ENCODE measurements around the gene MS4A14.
"Not testable (repeated sequence)": the region's sequence is repeated elsewhere in the genome, so short reads cannot be mapped to it uniquely, and the experiment has no call there.

Gene MS4A14

GRCh38 chr11:60429272-60429671, 33.0 kb downstream of the MS4A14 start, which contains the start of gene MS4A5:
TSS of gene MS4A5 (plus strand) at chr11:60429572. CDS start at chr11:60429675, 103 bp downstream.
- Mint-ChIP-seq H3K36me3 (ENCODE audit: low read depth) (no peaks in the 10 kb centered on the region), H3K4me1 (ENCODE audit: low read depth) (no peaks in the 10 kb centered on the region), H3K27me3 (peaks cover 10% of the 10 kb centered on the region), H3K9me3 (no peaks in the 10 kb centered on the region), H3K27ac (no peak within 1 kb of the TSS), H3K4me3 (no peak within 1 kb of the TSS)

GRCh38 chr11:60431251-60431650, 35.0 kb downstream of the MS4A14 start:
- no peak overlapping the region for H3K27ac Mint-ChIP-seq
- no peaks in the 10 kb centered on the region for H3K9me3 Mint-ChIP-seq
- peaks cover 10% of the 10 kb centered on the region for H3K27me3 Mint-ChIP-seq
- H3K4me3 Mint-ChIP-seq, result no peak overlapping the region
- no peaks in the 10 kb centered on the region for H3K4me1 Mint-ChIP-seq (ENCODE audit: low read depth)
- no peaks in the 10 kb centered on the region for H3K36me3 Mint-ChIP-seq (ENCODE audit: low read depth)

DNA sequence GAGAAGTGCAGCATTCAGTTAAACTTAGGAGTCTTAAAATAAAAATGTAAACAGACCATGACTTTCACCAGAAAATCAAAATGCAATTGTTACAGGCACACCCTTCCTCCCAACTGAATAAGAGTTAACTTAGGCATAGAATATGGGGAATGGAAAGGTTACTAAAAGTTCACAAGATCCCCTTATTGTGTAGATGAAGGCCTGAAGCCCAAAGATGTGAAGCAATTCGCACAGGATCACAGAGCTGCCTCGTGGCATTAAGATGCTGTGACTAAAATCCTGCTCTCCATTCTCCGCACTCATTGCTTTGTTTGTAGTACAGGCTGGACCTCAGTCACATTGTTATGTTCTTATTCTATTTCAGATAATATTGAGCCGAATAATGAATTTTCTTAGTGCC, 37.1 kb downstream of the MS4A14 start:
- Mint-ChIP-seq H3K9me3 (no peaks in the 10 kb centered on the region), H3K36me3 (ENCODE audit: low read depth) (no peaks in the 10 kb centered on the region), H3K4me3 (no peak overlapping the region), H3K27me3 (peaks cover 6% of the 10 kb centered on the region), H3K4me1 (ENCODE audit: low read depth) (no peaks in the 10 kb centered on the region), H3K27ac (no peak overlapping the region)

GRCh38 chr11:60447070-60447469, 50.8 kb downstream of the MS4A14 start:
- Mint-ChIP-seq H3K36me3 (ENCODE audit: low read depth) (no peaks in the 10 kb centered on the region), H3K9me3 (no peaks in the 10 kb centered on the region), H3K27ac (no peak overlapping the region), H3K4me3 (no peak overlapping the region), H3K4me1 (ENCODE audit: low read depth) (peaks cover 21% of the 10 kb centered on the region), H3K27me3 (no peaks in the 10 kb centered on the region)

DNA sequence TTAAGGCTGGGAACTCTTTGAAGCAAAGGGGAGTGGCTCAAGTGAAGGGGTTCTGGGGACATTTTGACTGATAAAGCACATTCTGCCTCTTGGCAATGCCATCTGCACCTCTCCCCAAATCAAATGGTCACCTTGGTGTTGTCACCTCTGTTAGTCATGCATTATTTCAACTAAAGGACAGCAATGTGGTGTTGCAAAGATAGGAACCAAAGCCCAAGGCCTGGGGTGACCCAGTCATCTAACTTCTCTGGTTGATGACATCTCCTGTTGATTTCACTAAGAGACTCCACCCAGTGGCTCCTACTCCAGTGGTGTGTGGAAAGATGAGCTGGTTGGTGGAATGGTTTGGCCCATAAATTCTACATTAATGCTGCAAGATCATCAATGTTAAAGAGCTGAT, 51.6 kb downstream of the MS4A14 start:
- H3K4me1 Mint-ChIP-seq (ENCODE audit: low read depth), result peaks cover 18% of the 10 kb centered on the region
- no peaks in the 10 kb centered on the region for H3K27me3 Mint-ChIP-seq
- H3K4me3 Mint-ChIP-seq, result no peak overlapping the region
- no peaks in the 10 kb centered on the region for H3K9me3 Mint-ChIP-seq
- H3K36me3 Mint-ChIP-seq (ENCODE audit: low read depth), result no peaks in the 10 kb centered on the region
- no peak overlapping the region for H3K27ac Mint-ChIP-seq

GRCh38 chr11:60451185-60451584, 54.9 kb downstream of the MS4A14 start:
- not testable (repeated sequence) for H3K27ac Mint-ChIP-seq; H3K4me3 Mint-ChIP-seq; H3K36me3 Mint-ChIP-seq (ENCODE audit: low read depth); H3K9me3 Mint-ChIP-seq; H3K27me3 Mint-ChIP-seq
- H3K4me1 Mint-ChIP-seq (ENCODE audit: low read depth), result peaks cover 23% of the 10 kb centered on the region

- Mint-ChIP-seq H3K36me3 (ENCODE audit: low read depth) (peaks cover 7% of the 10 kb centered on the region), H3K4me3 (no peak overlapping the region), H3K27ac (peak overlapping the region; percentile 76)
Observed at GRCh38 chr11:60454212-60454611, 58.0 kb downstream of the MS4A14 start.

DNA sequence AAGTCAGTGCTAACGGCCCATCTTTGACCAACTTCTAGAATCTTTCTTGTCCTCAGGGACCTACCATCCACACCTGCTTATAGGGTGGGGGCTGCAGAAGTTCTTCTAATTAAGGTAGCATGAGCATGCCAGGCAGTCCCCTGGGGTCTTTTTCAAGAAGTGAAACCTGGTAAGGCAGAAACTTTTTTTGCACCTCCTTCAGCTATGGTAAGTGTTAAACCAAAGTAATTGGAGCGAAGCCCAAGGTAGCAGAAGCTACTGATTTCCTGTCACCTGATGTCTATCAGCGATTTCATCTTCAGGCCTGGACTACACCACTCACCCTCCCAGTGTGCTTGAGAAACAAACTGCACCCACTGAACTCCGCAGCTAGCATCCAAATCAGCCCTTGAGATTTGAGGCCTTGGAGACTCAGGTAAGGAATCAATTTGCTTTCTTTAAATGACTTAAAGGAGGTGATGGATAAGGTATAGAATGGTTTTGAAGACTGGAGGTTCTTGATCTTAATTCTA, 59.3 kb downstream of the MS4A14 start, which contains the start of gene MS4A1:
Gene MS4A1, plus strand, starts transcription at position 317 of the 512 bp plus-strand sequence. CDS start 6,528 bp downstream, outside the sequence.
- H3K9me3 Mint-ChIP-seq, result no peaks in the 10 kb centered on the region
- peak within 1 kb of the TSS; percentile 74 for H3K4me3 Mint-ChIP-seq
- H3K27ac Mint-ChIP-seq, result peak within 1 kb of the TSS; percentile 76
- no peaks in the 10 kb centered on the region for H3K27me3 Mint-ChIP-seq
- H3K4me1 Mint-ChIP-seq (ENCODE audit: low read depth), result peaks cover 15% of the 10 kb centered on the region
- peaks cover 7% of the 10 kb centered on the region for H3K36me3 Mint-ChIP-seq (ENCODE audit: low read depth)

More at GRCh38 chr11:60454212-60454611, 58.0 kb downstream of the MS4A14 start:
- H3K27me3 Mint-ChIP-seq, result no peaks in the 10 kb centered on the region
- H3K9me3 Mint-ChIP-seq, result no peaks in the 10 kb centered on the region
- peaks cover 11% of the 10 kb centered on the region for H3K4me1 Mint-ChIP-seq (ENCODE audit: low read depth)

- peak overlapping the region; percentile 38 for H3K27ac Mint-ChIP-seq
- H3K36me3 Mint-ChIP-seq (ENCODE audit: low read depth), result peaks cover 7% of the 10 kb centered on the region
- peak overlapping the region; percentile 74 for H3K4me3 Mint-ChIP-seq
- H3K9me3 Mint-ChIP-seq, result no peaks in the 10 kb centered on the region
- H3K4me1 Mint-ChIP-seq (ENCODE audit: low read depth), result peaks cover 16% of the 10 kb centered on the region
- H3K27me3 Mint-ChIP-seq, result no peaks in the 10 kb centered on the region
Observed at GRCh38 chr11:60457576-60457975, 61.3 kb downstream of the MS4A14 start.

GRCh38 chr11:60459345-60459744, 63.1 kb downstream of the MS4A14 start:
- H3K4me3 Mint-ChIP-seq, result peak overlapping the region; percentile 18
- H3K4me1 Mint-ChIP-seq (ENCODE audit: low read depth), result peaks cover 16% of the 10 kb centered on the region
- peaks cover 7% of the 10 kb centered on the region for H3K36me3 Mint-ChIP-seq (ENCODE audit: low read depth)
- no peaks in the 10 kb centered on the region for H3K27me3 Mint-ChIP-seq
- H3K27ac Mint-ChIP-seq, result no peak overlapping the region
- no peaks in the 10 kb centered on the region for H3K9me3 Mint-ChIP-seq
